AG20443 (cell line): ENCODE data around the gene HMGCLL1.

ENCODE experiments used
- DNase-seq: peaks from one replicate; pipeline ENCODE4 v3.0.0; 2012; ENCODE audit warnings: low spot score, mixed read lengths

Gene HMGCLL1

DNA sequence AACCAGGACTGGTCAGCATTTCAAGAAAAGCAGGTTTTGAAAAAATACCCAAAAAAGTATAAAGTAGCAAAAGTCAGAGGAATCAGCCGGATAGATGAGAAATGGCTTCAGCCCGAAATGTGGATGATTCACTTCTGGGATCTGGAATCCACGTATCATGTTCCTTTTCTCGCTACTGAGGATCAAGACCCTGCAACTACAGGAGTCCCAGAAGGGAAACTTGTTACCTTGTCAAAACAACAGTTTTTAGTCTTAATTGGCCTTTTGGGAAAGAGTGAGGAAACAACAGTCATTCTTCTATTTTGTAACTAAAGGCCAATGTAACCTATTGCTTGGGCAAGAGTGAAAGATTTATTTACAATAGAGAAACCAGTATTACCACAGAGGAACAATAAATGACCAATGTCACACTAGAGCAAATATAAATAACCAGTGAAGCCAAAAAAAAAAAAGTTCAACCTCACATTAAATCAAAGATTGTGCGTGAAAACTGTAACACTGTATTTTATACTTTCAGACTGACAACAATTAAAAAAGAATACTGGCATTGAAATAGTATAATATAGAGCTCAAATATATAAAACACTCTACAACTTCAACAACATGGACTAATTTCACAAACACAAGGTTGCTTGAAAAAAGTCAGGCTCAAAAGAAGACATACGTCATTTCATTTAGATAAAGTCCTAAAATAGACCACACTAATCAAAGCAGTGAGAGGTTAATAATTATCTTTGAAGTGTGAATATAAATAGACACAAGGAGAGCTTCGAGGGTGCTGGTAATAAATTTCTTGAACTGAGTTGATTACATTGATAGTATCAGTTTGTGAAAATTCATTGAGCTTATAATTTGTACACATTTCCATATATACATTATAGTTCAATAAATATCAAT lies 135.5 kb downstream of the HMGCLL1 start:
- DNase-seq = no peak

DNA sequence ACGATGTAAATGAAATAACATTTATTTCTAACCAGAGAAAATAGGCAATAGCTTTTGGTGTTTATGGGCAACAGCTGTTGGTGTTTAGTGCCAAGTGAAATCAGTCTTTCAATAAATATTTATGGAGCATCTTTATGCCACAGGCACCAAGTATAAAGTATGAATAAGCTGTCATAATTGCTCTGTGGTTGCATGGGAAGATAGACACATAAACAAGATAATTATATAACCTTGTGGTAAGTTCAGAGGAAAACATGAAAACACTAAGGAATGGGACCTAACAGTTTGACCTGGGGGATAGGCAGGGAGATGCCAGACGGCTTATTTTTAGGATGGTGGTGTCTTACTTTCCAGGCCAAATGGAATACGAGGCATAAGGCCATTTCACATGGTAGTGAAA lies 140.8 kb downstream of the HMGCLL1 start:
- DNase-seq = no peak

DNA sequence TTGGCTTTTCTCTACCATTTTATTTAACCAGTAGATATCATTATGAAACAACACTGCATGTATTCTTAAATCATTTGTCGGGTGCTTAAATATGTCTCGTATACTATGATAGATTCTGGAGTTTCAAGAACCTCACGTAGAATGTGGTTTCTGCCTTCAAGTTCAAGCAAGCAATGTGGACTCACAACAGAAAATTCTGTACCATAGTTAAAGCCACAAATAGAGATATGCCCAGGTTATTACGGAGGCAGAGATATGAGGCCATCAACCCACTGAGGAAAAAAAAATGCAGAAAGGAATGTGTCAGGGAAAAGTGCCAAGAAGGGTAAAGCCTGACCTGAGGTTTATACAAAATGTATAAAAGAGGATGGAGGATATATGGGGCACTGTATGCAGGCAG lies 141.9 kb downstream of the HMGCLL1 start:
- no peak for DNase-seq

DNA sequence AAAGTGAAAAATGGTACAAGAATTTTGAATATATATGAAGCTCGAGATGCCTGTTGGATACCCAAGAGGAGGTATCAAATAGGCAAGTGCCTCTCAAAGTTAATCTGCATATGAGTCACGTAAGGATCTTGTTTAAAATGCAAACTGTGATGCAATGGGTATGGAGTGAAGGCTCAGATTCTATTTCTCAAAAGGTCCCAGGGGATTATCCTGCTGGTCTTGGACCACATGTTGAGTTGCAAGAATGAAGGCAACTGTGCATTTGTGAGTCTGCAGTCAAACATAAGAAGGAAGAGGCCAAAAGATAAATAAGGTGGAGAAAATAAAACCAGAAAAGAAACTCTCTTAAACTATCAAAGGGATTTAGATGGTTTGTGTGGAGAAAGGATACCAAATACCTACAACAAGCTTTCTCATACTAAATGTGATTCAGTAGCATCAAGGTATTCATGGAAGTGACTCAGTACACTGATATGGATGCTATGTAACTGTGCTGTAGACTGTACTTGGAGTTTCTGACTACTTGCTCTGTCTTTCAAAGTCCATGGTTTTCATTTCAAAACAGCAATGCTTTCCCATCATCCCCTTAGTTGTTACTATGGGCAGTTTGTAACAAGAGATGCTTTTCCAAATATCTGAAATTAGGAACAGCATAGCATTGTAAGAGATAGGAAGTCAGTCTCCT lies 145.4 kb downstream of the HMGCLL1 start:
- DNase-seq = no peak

DNA sequence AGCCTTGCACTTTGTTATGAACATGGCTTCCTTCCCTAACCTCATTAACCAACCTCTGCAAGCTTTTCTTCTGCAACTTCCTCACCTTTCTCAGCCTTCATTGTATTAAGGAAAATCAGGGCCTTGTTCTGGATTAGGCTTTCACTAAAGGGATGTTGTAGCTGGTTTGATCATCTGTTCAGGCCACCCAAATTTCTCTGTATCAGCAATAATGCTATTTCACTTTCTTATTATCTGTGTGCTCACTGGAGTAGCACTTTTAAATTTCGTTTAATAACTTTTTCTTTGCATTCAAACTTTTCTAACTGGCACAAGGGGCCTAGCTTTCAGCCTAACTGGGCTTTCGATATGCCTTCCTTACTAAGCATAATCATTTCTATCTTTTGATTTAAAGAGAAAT lies 155.1 kb downstream of the HMGCLL1 start:
- no peak for DNase-seq

DNA sequence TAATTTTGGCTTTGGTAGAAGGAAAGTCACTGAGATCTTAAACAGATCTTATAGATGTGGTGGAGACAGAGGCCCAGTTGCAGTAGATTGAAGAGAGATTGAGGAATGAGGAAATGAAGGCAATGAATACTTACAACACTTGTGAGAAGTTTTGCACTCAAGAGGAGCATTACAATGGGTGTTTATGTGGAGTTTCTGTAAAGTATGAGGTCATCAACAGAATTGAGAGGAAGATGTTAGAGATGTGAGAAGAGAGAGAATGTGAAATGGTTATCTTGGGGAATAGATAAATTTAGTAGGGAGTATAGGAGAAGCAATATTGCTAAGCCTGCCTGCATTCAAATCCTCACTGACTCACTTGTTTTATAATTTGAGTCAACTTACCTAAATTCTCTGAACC lies 168.3 kb downstream of the HMGCLL1 start:
- no peak for DNase-seq

DNA sequence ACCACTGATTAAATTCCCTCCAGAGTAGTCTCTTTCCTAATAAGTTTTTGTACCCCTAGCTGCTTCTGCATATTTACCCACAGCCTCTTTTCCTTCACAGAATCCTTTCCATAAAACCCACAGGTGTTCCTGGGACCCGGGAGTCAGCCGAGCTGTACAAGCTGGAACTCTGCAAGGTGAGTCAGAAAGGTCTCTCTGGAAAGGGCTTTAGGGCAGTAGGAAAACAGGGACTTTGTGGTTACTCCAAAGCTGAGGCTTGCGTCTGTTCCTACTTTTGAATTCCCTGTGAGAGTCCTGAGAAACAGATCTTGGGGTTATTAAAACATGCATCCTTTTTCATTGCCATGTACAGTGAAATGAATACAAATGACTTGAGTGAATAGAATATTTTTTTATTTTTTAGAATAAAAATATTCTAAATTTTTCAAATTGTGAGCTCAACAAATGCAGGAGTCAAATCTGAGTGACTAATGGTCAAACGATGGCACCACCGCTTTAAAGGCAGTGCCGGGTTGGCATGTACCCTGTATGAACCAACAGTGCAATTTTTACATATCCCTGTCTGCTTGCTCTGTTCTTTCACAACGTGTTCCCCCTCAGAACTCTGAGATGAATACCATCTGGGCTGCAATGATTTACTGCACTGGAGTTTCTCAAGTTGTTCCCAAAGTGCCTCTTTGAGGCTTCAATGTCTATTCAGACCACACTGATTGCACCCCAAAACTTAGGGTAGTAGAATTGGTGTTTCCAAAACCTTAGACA lies 173.3 kb downstream of the HMGCLL1 start:
- DNase-seq = no peak

DNA sequence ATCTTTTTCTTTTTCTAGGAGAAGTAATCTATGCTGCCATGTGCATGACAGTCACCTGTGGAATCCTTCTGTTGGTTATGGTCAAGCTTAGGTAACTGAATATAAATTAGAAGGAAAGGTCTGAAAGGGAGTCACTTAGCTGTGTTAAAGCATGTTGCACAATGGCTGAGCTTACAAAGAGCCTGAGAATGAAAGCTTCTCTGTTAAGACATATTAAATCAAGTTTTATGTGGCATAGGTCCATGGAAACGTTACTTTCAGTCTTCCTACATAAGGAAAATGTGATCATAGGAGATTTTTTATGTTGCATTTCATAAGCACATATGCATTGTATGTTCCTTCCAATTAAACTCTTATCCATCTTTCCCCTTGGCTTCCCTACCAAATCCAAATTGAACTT lies 179.6 kb downstream of the HMGCLL1 start:
- no peak for DNase-seq

DNA sequence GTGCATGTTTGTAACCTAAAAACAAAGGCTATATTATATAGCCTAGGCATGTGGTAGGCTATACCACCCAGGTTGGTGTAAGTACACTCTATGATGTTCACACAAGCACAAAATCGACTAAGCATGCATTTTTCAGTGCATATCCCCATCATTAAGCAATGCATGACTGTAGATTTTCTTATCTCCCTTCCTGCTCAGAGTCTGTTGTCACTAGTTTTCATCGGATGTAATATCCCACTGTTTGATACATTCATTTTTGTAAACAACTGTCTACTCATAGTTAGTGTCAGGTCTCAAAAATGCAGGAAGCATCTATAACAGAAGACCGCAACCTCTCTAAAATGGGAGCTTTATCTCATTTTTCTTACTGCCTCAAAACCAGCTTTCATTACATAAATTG lies 181.0 kb downstream of the HMGCLL1 start:
- DNase-seq = no peak

DNA sequence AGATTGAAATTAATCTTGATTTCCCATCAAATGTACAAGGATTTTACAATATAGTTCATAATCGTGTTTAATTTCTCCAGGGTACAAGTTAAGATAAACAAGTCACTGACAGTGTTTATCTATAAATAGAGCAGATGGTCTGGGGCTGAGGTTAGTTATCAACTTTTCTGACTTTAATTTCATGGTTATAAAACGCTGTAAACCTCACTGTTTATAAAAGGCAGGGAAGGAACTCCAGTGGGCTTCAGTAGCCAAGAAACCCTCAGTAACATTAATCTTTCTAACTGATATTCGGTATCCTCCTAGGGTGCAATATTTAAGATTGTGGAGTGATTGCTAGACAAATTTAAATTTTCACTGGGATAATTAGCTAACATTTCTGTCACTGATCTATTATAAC lies 183.1 kb downstream of the HMGCLL1 start:
- DNase-seq = no peak

DNA sequence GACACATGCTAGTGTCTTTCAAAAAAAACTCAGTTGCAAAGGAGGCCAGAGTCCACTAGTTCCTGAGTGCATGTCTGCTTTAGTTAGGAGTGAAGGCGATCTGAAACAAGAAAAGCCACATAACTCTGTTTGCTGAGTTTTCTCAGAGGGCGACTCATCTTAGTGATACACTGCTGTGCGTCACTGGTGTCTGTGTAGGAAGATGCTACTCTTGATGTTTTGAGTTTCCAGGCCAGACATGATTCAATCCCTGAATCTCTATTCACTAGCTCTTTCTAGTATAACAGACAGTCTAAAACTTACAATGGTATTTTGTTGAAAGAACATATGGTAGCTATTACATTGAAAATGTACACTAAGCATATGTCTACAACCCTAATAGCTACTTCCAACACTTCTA lies 190.8 kb downstream of the HMGCLL1 start:
- DNase-seq = no peak
